MCF 10A (cell line): ENCODE results near the gene GLMN. TPM values are rescaled to one million over a fixed set of nuclear protein-coding genes. Genes with fewer than 3 reads are reported as not detected.
A peak's percentile ranks its signal among the peaks of the same experiment; 100 is the strongest.
"Not testable (repeated sequence)": the region's sequence is repeated elsewhere in the genome, so short reads cannot be mapped to it uniquely, and the experiment has no call there.

ENCODE experiments used
- BruUV-seq: library from RNA; stranded (reverse); fragments of 400-500 nt; replicated peaks from 2 replicates; lab custom pipeline; 2021; lab: Mats Ljungman, UMichigan
- CTCF ChIA-PET: fragments of 300-600 bp; sonication (Branson Sonifier 250); formaldehyde crosslinking; extraction: SDS; loops from one replicate; lab custom pipeline; 2021; ENCODE audit warnings: antibody characterized with exemption, inconsistent platforms; lab: Yijun Ruan, JAX
- POLR2A ChIA-PET: fragments of 300-600, 350-650 bp; sonication (Branson Sonifier 250); formaldehyde crosslinking; extraction: SDS; loops from one replicate; lab custom pipeline; 2020; ENCODE audit warnings: antibody characterized with exemption, inconsistent platforms; lab: Yijun Ruan, JAX
- DNase-seq: peaks from one replicate; pipeline ENCODE4 v3.0.0-alpha.2; 2018; ENCODE audit not compliant: unreplicated experiment
- H3K27ac Mint-ChIP-seq: one replicate; pipeline ENCODE4 v1.8.0; 2022; ENCODE audit warnings: mild to moderate bottlenecking, low read depth, mixed read lengths; ENCODE audit not compliant: unreplicated experiment
- H3K27me3 Mint-ChIP-seq: one replicate; pipeline ENCODE4 v1.8.0; 2022; ENCODE audit warnings: mixed read lengths; ENCODE audit not compliant: insufficient read depth, unreplicated experiment
- H3K36me3 Mint-ChIP-seq: one replicate; pipeline ENCODE4 v1.8.0; 2022; ENCODE audit warnings: mild to moderate bottlenecking, moderate library complexity, mixed read lengths; ENCODE audit not compliant: insufficient read depth, unreplicated experiment
- H3K4me1 Mint-ChIP-seq: one replicate; pipeline ENCODE4 v1.8.0; 2022; ENCODE audit warnings: mixed read lengths; ENCODE audit not compliant: insufficient read depth, unreplicated experiment
- H3K4me3 Mint-ChIP-seq: one replicate; pipeline ENCODE4 v1.8.0; 2022; ENCODE audit warnings: mild to moderate bottlenecking, moderate library complexity, mixed read lengths; ENCODE audit not compliant: unreplicated experiment
- H3K9me3 Mint-ChIP-seq: one replicate; pipeline ENCODE4 v1.8.0; 2022; ENCODE audit warnings: mixed read lengths; ENCODE audit not compliant: unreplicated experiment
- CTCF ChIP-seq: fragments of 200-600 bp; IDR thresholded peaks from one replicate; pipeline ENCODE4 v1.8.0; 2022; ENCODE audit warnings: antibody characterized with exemption, mild to moderate bottlenecking; ENCODE audit not compliant: unreplicated experiment
- intact Hi-C: fragments of 100-400 bp; cut with micrococcal nuclease; formaldehyde crosslinking; loops from 2 replicates; pipeline ENCODE4 v1.14.1; 2022
- total RNA-seq: library from RNA; stranded (reverse); gene quantifications from 2 replicates; pipeline ENCODE4 v1.2.3, GENCODE V29; 2022

The GLMN gene
- total RNA-seq, 1 experiment from 2014 or later = 10.1 TPM

- POLR2A ChIA-PET = interaction anchor here (0.6 to 1.5 kb wide), 10 partner anchors 9 to 563 kb away, joined by 3 to 6 read pairs (median 4); no protein-coding TSS in a partner anchor
- H3K36me3 Mint-ChIP-seq = peaks cover 32% of the 10 kb centered on the region
- H3K4me1 Mint-ChIP-seq = peaks cover 10% of the 10 kb centered on the region
- BruUV-seq = TSS peak; percentile 32
- TF ChIP-seq CTCF = no peak
- peak; percentile 17 for DNase-seq
- intact Hi-C loops = loop anchor here (2.0 to 10.0 kb wide), 3 partner anchors 303 to 789 kb away; partner anchors contain the start of gene RPL5
- H3K27ac Mint-ChIP-seq = peak overlapping the region; percentile 96
- CTCF ChIA-PET = interaction anchor here (0.6 to 2.8 kb wide), 6 partner anchors 8 to 310 kb away, joined by 3 to 11 read pairs (median 4); no protein-coding TSS in a partner anchor
- H3K4me3 Mint-ChIP-seq = peak overlapping the region; percentile 97
- H3K9me3 Mint-ChIP-seq = no peaks in the 10 kb centered on the region
- no peaks in the 10 kb centered on the region for H3K27me3 Mint-ChIP-seq
Observed at GRCh38 chr1:92299477-92300150, 827 bp upstream of the GLMN start.

GRCh38 chr1:92298213-92298572, 594 bp downstream of the GLMN start:
- Mint-ChIP-seq H3K36me3 (peaks cover 24% of the 10 kb centered on the region), H3K27ac (peak overlapping the region; percentile 96), H3K27me3 (no peaks in the 10 kb centered on the region), H3K9me3 (no peaks in the 10 kb centered on the region), H3K4me1 (peaks cover 10% of the 10 kb centered on the region), H3K4me3 (peak overlapping the region; percentile 97)
- DNase-seq = no peak
- TF ChIP-seq CTCF = peak; percentile 9
- intact Hi-C loops = loop anchor here (2.0 kb wide), 2 partner anchors 301 to 787 kb away; no protein-coding TSS in a partner anchor
- ChIA-PET CTCF (interaction anchor here (0.6 to 2.8 kb wide), 9 partner anchors 9 to 342 kb away, joined by 3 to 11 read pairs (median 3); no protein-coding TSS in a partner anchor), POLR2A (interaction anchor here (0.6 to 1.1 kb wide), 7 partner anchors 11 to 453 kb away, joined by 3 to 5 read pairs (median 3); no protein-coding TSS in a partner anchor)
- BruUV-seq = TSS peak; percentile 52

GRCh38 chr1:92291372-92291999, 7.3 kb downstream of the GLMN start:
- intact Hi-C loops = loop anchor here (1.0 to 5.0 kb wide), 4 partner anchors 294 to 1009 kb away; no protein-coding TSS in a partner anchor
- Mint-ChIP-seq H3K36me3 (peaks cover 32% of the 10 kb centered on the region), H3K4me1 (peaks cover 6% of the 10 kb centered on the region), H3K27me3 (no peaks in the 10 kb centered on the region), H3K9me3 (no peaks in the 10 kb centered on the region), H3K4me3 (no peak overlapping the region), H3K27ac (no peak overlapping the region)
- POLR2A ChIA-PET = interaction anchor here (0.7 to 1.6 kb wide), 7 partner anchors 18 to 401 kb away, joined by 3 to 4 read pairs (median 3); no protein-coding TSS in a partner anchor
- CTCF ChIA-PET = interaction anchor here (0.5 to 3.5 kb wide), 30 partner anchors 8 to 1162 kb away, joined by 3 to 26 read pairs (median 4); no protein-coding TSS in a partner anchor
- no TSS peak for BruUV-seq
- DNase-seq = peak; percentile 63
- TF ChIP-seq CTCF = peak; percentile 67

- H3K27ac Mint-ChIP-seq, H3K27me3 Mint-ChIP-seq, POLR2A ChIA-PET, H3K4me1 Mint-ChIP-seq, DNase-seq, BruUV-seq, H3K4me3 Mint-ChIP-seq, intact Hi-C loops: not testable (repeated sequence)
- CTCF ChIA-PET = interaction anchor here (0.6 to 1.2 kb wide), 3 partner anchors 150 to 995 kb away, joined by 3 to 5 read pairs (median 3); no protein-coding TSS in a partner anchor
- Mint-ChIP-seq H3K36me3 (peaks cover 61% of the 10 kb centered on the region), H3K9me3 (peaks cover 17% of the 10 kb centered on the region)
Observed at GRCh38 chr1:92281411-92281810, 17.4 kb downstream of the GLMN start.

- H3K36me3 Mint-ChIP-seq = peaks cover 64% of the 10 kb centered on the region
- DNase-seq, H3K4me3 Mint-ChIP-seq, H3K27me3 Mint-ChIP-seq, BruUV-seq, H3K27ac Mint-ChIP-seq, H3K4me1 Mint-ChIP-seq, intact Hi-C loops: not testable (repeated sequence)
- ChIA-PET POLR2A (interaction anchor here (0.6 kb wide), 1 partner anchor 80 kb away, joined by 3 read pairs; no protein-coding TSS in a partner anchor), CTCF (interaction anchor here (0.7 to 1.5 kb wide), 4 partner anchors 9 to 283 kb away, joined by 3 to 4 read pairs (median 3); no protein-coding TSS in a partner anchor)
- peaks cover 17% of the 10 kb centered on the region for H3K9me3 Mint-ChIP-seq
Observed at GRCh38 chr1:92279781-92280180, 19.0 kb downstream of the GLMN start.
